ENCODE data around the gene SMG1.
A peak's percentile ranks its signal among the peaks of the same experiment; 100 is the strongest.

DNA sequence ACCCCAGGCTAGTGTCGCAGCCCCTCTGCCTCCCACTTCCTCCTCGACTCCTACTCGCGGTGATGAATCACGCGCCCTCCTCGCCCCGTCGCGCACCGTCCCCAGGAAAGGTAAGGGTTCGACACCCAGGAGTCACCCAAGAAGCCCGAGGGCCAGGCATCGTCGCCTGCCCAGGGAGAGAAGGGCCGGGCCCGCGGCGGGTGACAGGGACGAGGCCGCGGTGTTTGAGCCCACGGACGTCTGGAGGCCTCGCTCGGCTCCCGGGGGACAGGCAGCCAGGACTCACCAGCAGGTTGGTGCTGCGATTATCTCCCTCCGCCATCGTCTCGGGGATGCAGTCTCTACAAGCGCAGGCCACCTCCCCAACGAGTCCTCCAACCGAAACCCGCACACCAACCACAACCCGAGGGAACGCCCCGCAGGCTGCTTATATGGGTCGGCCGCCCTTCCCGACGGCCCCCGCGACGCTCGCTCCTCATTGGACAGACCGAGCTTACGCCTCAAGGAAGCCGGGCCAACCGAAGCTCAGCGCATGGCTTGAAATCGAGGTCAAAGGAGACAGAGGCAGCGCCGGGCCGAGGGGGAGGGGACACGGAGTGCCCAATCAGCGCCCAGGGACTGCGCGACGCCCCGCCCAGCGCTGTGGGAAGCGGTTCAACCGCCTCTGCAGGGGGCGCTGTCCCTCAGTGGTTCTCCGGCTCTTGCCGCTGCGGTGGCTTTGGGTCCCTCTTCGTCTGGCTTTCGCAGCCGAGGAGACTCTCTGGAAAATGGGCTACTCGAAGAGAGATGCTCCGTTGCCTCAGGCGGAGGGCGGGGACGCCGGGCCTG, 124.8 kb downstream of the SMG1 start, which contains the start of gene ARL6IP1:
- TF ChIP-seq, protein P1, sequence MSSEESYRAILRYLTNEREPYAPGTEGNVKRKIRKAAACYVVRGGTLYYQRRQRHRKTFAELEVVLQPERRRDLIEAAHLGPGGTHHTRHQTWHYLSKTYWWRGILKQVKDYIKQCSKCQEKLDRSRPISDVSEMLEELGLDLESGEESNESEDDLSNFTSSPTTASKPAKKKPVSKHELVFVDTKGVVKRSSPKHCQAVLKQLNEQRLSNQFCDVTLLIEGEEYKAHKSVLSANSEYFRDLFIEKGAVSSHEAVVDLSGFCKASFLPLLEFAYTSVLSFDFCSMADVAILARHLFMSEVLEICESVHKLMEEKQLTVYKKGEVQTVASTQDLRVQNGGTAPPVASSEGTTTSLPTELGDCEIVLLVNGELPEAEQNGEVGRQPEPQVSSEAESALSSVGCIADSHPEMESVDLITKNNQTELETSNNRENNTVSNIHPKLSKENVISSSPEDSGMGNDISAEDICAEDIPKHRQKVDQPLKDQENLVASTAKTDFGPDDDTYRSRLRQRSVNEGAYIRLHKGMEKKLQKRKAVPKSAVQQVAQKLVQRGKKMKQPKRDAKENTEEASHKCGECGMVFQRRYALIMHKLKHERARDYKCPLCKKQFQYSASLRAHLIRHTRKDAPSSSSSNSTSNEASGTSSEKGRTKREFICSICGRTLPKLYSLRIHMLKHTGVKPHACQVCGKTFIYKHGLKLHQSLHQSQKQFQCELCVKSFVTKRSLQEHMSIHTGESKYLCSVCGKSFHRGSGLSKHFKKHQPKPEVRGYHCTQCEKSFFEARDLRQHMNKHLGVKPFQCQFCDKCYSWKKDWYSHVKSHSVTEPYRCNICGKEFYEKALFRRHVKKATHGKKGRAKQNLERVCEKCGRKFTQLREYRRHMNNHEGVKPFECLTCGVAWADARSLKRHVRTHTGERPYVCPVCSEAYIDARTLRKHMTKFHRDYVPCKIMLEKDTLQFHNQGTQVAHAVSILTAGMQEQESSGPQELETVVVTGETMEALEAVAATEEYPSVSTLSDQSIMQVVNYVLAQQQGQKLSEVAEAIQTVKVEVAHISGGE (CRISPR knock-in tag; IDR thresholded peaks at IDR 0.05), result peak; percentile 73
- peak; percentile 7; the same call in 1 of the 2 replicates for TF ChIP-seq FOXK2 (IDR thresholded peaks at IDR 0.05)
- TF ChIP-seq, protein P2, sequence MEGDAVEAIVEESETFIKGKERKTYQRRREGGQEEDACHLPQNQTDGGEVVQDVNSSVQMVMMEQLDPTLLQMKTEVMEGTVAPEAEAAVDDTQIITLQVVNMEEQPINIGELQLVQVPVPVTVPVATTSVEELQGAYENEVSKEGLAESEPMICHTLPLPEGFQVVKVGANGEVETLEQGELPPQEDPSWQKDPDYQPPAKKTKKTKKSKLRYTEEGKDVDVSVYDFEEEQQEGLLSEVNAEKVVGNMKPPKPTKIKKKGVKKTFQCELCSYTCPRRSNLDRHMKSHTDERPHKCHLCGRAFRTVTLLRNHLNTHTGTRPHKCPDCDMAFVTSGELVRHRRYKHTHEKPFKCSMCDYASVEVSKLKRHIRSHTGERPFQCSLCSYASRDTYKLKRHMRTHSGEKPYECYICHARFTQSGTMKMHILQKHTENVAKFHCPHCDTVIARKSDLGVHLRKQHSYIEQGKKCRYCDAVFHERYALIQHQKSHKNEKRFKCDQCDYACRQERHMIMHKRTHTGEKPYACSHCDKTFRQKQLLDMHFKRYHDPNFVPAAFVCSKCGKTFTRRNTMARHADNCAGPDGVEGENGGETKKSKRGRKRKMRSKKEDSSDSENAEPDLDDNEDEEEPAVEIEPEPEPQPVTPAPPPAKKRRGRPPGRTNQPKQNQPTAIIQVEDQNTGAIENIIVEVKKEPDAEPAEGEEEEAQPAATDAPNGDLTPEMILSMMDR (IDR thresholded peaks at IDR 0.05 in 2 of 3, conservative IDR thresholded peaks at IDR 0.05 in 1 of 3; ENCODE audit: control insufficient read depth in 2 of 3, extremely low read depth in 1 of 3, insufficient read depth in 1 of 3, low read depth in 3 of 3, low read length in 3 of 3), result peak; percentile 89 to 92 (median 91); a peak in 5 of 6 replicates

Measured in GM12878 (cell line).